Fibroblast of skin of right biceps (primary cell): ENCODE measurements around the gene TMEM271.
"Not testable (repeated sequence)": the region's sequence is repeated elsewhere in the genome, so short reads cannot be mapped to it uniquely, and the experiment has no call there.

Experiments
- DNase-seq: peaks from one replicate; pipeline ENCODE4 v3.0.0-alpha.2; 2013

Gene TMEM271

DNA sequence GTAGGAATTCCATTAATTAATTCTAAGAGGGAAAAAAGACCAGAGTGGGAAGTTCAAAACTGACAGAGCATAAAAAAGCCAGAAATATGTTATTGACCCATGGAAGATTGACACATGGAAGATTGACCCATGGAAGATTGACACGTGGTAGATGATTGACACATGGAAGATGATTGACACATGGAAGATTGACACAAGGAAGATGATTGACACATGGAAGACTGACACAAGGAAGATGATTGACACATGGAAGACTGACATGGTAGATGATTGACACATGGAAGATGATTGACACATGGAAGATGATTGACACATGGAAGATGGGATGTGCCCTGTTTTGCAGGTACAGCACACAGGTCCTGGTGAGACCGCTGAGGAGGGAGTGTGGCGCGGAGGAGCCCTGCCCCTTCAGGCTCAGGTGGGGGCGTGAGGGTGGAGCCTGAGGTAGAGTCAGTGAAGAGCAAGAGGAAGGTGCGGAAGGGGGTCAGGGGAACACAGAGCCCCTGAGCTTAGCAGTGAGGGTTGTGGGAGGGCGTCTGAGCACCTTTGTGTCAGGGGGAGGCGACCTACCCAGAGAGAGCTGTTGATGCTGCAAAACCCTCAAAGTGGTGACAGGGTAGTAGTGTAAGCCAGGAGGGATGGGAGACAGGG lies 33.4 kb upstream of the TMEM271 start:
- DNase-seq, result no peak

DNA sequence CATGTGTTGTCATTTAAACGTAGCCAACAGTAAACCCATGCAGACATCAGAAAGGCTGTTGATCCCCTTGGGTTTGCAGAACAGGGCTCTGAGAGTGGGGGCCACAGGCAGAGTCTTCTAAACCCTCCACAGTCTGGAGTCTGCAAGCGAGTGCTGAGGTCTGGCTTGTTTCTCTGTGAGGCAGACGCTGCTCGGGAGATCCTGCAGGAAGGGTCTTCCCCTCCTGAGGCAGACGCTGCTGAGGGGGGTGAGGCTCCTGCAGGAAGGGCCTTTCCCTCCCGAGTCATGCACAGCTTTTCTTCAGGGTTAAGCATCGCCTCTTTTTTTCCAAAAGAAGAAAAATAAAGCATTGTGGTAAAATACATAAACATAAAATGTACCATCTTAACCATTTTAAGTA lies 32.1 kb upstream of the TMEM271 start:
- DNase-seq, result no peak

DNA sequence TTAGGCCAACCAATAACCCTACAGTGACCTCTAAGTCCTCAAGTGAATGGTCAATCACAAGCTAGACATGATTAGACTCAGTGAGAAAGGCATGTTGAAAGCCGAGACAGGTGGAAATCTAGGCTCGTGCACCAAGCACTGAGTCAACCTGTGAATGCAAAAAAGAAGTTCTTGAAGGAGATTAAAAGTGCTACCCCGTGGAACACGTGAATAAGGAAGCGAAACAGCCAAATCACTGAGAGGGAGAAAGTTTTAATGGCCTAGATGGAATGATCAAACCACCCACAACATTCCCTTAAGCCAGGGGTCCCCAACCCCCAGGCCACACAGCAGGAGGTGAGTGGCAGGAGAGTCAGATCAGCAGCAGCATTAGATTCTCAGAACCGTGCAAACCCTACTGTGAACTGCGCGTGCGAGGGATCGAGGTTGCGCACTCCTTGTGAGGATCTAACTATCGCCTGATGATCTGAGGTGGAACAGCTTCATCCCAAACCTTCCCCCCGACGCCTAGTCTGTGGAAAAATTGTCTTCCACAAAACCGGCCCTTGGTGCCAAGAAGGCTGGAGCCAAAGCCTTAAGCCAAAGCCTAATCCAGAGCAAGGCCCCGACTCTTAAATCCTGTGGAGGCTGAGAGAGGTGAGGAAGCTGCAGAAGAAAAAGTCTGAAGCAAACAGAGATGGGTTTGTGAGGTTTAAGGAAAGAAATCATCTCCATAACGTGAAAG lies 29.8 kb upstream of the TMEM271 start:
- no peak for DNase-seq

DNA sequence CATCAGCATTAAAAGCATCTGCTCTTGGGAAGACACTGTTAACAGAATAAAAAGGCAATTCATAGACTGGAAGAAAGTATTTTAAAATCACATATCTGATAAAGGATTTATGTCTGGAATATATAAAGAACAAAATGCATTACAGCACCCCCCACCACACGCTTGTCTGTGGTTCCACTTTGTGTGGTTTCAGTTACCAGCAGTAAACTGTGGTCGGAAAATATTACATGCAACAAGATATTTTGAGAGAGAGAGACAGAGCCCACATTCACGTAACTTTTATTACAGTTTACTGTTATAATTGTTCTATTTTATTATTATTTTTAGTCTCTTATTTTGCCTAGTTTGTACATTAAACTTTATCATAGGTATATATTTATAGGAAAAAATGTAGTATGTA lies 28.0 kb upstream of the TMEM271 start:
- no peak for DNase-seq

DNA sequence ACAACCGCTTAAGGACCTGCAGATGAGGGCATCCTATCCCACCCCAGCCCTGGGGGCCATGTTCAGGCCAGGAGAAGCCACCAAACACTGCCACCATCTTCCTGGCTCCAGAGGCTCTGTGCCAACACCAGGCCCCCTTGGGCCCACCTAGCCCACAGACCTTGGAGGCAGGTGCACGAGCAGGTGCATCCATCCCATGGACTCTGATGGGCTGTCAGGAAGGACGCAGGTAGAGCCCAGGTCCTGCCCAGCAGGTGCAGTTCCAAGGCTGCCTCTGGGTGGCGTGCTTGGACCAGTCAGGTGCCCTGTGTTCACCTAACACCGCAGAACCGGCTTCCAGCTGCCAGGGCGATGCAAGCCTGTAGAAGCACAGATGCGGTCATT lies 26.5 kb upstream of the TMEM271 start:
- DNase-seq, result no peak

DNA sequence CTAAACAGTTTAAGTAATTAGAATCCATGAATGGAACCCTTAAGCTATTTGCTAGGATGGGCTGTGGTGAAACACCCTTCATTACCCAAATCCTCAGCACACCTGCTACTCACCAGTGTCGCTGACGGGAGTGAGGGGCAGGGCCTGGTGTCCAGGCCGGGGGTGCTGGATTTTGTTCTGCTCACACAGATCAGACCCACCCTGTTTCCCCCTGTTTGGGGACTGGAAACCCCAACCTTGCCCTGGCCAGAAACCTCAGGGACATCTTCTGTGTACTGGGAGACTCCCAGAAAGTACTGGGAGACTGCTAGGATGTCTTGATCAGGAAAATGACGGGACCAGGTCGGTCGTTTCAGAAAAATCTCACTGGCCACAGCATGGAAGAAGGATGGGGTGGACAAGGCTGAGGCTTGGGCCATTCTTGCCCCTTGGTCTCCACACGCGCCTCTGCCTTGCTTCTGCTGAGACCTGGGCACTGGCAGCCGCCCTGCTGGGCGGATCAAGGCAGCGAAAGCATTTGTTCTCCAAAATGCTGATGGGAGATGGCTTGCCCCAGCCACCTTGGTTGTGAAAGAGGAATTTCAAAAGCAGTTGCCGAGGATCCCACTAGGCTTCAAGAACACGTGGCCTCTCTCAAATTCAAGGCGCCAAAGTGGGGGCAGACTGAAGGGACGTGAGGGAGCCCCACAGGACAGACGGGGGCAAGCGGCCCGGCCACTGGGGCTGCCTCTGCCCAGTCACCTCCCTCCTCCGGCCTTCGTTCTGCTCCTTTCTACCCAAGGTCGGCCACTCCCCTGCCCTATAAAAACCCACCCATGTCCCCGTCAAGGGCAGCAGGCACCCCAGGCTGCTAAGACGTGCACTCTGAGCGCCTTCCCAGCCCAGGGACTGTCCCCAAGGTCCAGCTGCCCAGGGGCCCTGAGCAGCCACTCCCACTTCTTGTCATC lies 25.8 kb upstream of the TMEM271 start:
- no peak for DNase-seq

DNA sequence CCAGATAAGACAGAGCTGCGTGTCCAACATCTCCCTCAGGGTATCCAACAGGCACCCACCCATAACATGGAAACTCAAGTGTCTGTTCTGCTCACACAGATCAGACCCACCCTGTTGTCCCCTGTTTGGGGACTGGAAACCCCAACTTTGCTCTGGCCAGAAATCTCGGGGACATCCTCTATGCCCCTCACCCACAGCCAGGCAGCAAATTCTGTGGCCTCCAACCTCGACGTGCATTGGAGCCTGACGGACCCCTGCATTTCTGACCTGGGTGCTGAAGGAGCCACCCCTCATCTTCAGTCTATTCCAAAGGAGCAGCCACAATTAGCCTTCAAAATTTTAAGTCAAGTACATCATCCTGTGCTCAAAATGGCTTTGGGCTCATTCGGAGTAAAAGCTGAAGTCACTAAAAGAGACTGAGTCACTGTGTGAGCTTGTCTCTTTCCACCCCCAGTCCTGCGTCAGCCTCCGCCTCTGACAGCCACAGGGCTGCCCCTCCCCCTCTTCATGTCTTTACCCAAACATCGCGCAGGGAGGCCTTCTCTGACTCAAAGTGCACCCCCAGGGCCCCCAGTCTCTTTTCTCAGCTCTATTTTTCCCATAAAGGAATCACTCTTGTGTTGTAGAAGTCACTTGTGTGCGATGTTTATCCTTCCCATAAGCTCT lies 24.9 kb upstream of the TMEM271 start:
- DNase-seq, result no peak

DNA sequence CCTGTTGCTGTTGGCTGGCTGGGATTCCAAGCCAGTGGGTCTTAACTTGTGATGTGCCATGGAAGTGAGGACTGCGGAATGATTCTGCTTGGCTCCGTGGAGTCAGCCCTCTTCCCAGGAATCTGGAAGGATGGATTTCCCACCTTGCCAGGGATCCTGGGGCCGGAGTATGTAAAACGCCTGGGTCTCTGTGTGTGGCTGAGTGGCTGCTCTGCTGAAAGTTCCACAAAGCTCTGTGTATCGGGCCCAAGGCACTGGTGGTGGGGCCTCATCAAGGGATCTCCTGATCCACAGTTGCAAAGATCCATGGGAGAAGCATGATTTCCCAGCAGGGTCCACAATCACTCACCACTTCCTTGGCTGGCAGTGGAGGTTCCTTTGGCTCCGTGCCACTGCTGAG lies 24.1 kb upstream of the TMEM271 start:
- no peak for DNase-seq

DNA sequence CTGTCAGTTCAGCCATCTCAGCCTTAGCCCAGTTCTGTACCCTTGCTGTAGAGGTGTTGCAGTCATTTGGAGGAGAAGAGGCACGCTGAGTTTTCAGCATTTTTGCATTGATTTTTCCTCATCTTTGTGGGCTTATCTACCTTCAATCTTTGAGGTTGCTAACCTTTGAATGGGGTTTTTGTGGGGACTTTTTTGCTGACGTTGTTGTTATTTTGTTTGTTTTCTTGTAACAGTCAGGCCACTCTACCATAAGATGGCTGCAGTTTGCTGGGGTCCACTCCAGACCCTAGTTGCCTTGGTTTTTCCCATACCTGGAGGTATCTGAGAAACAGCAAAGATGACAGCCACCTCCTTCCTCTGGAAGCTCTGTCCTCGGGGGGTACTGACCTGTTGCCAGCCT lies 22.8 kb upstream of the TMEM271 start:
- no peak for DNase-seq

DNA sequence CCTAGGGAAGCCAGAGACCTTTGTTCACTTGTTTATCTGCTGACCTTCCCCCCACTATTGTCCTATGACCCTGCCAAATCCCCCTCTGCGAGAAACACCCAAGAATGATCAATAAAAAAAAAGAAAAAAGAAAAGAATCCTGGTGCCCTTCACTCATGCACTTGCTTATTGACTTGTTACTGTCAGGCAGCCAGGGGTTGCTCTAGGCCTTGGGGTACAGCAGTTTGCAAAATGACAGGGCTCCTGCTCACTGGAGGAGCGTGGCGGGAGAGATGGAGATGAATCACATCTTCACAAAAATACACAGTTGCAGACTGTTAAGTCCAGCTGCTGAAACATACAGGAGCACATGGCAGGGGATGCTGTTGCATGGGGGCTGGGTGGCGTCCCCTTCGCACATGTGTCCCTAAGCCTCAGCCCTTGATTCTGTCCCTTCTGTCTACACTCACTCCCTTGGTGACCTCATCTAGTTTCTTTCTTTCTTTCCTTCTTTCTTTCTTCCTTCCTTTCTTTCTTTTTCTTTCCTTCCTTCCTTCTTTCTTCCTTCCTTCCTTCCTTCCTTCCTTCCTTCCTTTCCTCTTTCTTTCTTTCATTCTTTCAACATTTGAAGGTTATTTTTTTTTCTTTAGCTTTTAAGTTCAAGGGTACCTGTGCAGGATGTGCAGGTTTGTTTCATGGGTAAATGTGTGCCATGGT lies 16.9 kb upstream of the TMEM271 start:
- no peak for DNase-seq

DNA sequence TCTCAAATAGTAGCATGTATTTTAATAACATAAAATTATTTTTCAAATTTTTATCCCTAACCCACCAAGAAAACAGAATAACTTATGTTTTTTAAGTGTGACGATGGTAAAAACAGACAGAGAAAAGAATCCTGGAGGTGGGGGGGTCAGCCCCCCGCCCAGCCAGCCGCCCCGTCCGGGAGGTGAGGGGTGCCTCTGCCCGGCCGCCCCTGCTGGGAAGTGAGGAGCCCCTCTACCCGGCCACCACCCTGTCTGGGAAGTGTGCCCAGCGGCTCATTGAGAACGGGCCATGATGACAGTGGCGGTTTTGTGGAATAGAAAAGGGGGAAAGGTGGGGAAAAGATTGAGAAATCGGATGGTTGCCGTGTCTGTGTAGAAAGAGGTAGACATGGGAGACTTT lies 16.1 kb upstream of the TMEM271 start:
- not testable (repeated sequence) for DNase-seq

DNA sequence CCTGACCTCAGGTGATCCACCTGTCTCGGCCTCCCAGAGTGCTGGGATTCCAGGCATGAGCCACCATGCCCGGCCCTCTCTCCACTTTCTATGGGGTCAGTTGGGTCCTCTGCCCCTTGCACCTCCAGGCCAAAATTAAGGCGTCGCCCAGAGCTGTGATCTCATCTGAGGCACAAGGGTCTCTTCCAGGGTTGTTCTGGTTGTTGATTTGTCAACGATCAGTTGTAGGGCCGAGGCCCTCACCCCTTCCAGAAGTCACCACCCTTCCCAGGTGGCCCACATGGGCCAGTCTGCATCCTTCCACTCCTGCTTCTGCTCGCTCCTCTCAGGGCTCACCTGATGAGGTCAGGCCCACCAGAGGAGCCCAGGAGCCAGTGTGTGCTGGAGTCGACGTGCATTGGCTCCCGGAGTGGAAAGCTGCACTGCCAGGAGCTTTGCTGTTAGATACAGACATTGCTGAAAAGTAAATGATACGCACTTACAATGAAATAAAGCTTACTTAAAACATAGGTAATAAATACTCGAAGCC lies 14.3 kb upstream of the TMEM271 start:
- DNase-seq, result no peak

DNA sequence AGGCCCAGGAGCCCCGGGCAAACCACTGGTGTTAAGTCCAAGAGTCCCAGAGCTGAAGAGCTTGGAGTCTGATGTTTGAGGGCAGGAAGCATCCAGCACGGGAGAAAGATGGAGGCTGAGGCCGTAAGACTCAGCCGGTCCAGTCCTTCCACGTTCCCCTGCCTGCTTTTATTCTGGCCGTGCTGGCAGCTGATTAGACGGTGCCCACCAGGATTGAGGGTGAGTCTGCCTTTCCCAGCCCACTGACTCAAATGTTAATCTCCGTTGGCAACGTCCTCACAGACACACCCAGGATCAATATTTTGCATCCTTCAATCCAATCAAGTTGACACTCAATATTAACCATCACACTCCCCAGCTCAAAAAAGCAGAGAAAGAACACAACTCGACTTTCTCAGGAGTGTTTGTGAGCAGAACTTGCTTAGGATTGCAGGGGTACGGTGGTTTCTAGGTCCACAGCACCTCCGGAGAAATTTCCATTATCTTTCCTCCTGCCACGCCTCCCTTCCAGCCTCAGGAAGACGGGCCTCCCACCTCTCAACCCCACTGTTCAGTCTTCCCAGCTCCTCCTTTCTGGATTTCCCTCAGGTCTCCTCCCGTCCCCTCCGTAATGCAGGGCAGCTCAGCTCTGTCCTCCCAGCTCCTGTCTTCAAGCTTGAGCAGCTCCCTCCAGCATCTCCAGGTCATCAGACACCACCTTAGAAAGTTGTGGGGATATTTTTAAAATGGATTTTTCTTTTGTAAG lies 13.3 kb upstream of the TMEM271 start:
- no peak for DNase-seq

DNA sequence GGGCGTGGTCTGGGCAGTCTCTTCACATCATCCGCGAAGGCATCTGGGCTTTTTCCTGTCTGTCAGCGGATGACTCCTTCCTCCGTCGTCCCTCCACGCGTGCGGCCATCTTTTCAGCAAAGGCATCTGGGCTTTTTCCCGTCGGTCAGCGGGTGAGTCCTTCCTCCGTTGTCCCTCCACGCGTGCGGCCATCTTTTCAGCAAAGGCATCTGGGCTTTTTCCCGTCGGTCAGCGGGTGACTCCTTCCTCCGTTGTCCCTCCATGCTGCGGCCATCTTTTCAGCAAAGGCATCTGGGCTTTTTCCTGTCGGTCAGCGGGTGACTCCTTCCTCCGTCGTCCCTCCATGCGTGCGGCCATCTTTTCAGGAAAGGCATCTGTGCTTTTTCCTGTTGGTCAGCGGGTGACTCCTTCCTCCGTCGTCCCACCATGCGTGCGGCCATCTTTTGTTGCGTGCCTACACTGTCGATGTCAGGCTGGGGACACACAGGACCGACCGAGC lies 12.3 kb upstream of the TMEM271 start:
- DNase-seq, result no peak

DNA sequence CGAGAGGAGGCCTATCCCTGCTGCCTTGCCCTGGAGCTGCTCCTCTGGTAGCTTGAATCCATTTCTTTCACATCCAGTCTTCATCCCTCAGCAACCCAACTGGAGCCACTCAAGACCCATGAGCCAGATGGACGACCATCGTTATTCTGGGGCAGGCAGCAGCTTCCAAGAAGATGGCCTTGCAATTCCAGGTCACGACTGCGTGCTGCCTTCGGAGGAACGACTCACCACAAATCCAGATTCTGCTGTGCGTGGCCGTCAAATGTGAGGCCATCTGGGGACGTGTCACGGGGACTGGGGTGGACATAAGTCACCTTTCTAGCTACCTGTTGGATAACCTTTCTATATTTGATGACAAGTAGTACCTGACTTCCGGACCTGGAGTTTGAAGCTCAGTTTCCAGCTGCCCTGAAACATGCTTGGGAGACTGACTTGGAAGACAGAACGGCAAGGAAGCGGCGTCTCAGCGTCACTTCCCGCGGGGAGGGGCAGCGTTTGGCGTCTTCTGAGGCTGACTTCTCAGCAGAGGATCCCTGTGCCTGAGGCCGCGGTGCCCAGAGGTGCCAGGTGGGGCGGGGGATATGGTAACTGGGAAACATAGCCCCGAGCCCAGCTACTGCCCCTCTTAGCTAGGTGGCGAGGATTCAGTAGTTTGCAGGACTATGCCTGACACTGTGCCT lies 11.7 kb upstream of the TMEM271 start:
- DNase-seq, result no peak

DNA sequence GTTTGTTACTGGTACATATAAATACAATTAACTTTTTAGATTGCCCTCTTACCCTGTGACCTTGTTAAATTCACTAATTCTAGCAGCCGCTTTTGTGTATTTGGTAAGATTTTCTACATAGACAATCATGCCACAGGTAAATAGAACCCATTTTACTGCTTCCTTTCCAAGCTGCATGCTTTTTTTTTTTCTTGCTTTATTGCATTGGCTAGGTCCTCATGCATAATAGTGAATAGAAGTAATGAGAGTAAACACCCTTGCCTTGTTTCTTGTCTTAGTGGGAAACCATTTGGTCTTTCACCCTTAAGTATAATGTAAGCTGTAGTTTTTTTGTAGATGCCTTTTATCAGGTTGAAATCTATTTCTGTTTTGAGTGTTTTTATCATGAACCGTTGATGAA lies 7.7 kb upstream of the TMEM271 start:
- no peak for DNase-seq

DNA sequence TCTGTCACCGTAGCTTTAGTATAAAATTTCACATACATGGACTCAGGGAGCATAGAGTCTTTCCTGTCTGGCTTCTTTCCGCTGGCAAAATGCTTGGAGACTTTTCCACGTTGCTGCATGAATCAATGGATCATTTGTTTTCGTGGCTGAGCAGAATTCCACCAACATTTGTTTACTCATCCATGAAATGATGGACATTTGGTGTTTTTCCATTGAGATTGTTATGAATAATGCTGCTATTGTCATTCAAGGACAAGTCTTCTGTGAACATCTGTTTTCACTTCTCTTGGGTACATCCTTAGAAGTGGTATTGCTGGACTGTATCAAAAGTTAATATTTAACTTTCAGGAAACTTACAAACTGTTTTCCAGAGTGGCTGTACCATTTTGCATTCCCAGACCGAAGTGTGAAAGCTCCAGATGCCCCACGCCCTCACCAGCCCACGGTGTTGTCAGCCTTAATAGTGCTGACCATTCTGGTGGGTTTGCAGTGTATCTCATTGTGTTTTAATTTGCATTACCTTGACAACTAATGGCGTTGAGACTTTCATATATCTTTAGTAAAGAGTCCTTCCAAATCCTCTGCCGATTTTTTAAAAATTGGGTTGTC lies 5.8 kb upstream of the TMEM271 start:
- DNase-seq, result no peak

DNA sequence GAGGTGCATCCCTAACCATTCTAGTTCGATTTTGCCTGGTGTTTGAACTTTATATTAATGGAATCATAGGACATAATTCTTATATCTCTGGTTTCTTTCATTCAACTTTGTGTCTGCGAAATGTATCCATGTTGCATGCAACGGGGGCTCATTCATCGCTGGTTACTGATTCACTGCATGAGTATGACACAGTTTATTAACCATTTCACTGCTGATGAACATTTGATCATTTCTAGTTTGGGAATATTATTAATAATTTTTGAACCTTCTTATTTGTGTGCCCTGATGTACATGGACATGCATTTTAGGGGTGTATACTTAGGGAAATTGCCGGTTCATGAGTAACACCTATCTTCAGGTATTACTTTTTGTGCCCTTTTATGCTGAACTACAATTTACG lies 5.1 kb upstream of the TMEM271 start:
- DNase-seq, result no peak

DNA sequence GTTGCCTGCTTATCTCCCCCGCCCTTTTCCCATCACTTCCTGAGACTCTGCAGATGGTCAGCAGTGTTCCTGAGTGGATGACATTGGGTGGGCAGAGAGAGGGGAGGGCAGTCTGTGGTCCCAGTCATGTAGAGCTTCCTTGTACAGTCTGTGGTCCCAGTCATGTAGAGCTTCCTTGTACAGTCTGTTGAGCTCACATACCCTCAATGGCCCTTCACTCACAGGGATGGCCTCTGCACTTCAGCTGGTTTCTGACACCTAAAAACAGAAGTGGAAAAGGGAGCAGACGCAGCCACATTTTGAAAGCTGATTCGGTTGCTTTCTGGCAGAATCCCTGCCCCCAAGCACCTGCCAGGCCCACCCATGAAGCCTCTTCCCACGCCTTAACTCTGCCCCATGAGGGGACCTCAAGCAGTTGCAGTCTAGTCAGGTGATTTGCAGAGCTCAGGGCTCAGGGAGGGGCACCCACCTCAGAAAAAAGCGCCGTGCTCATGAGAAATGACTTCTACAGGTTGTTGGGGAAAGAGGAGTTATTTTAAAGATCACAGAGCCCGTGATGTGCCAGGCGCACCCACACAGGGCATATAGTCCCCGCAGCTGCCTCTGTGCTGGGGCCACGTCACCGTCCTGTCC lies 3.6 kb upstream of the TMEM271 start:
- no peak for DNase-seq
